ENCODE measurements around the gene SIGLEC9. TPM values are rescaled to one million over a fixed set of nuclear protein-coding genes. Genes with fewer than 3 reads are reported as not detected.

Gene SIGLEC9
- total RNA-seq, 2 experiments from 2014 or later = 0.29 to 0.48 TPM

DNA sequence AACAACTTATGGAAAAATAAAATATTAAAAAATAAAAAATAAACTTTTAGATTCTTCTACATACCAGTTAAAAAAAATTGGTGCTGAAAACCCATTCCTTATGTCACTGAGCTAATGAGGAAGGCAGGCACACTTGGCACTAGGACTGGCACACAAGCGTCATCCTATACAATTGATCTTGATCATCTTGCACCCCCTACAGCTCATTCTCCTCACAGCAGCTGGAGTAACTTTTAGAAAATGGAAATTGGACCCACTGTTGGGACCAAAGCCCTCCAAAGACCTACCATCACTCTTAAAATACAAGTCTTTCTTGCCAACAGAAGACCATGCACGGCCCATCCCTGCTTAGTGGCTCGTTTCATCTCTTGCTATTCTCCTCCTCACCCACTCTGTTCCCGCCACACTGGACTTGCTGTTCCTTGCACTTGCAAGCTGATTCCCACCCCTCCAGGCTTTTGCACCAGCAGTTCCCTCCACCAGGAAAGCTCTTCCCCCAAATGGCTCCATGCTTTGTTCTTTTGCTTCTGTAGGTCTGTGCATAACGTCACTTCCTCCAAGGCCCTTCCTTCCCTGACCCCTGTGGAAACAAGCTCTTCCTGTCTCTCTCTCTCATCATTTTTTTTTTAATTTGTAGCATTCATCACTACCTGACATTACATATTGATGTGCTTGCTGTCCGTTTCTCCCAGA, 28.1 kb upstream of the SIGLEC9 start:
- CTCF ChIA-PET = interaction anchor here (1.8 kb wide), 1 partner anchor 174 kb away, joined by 4 read pairs; no protein-coding TSS in a partner anchor

DNA sequence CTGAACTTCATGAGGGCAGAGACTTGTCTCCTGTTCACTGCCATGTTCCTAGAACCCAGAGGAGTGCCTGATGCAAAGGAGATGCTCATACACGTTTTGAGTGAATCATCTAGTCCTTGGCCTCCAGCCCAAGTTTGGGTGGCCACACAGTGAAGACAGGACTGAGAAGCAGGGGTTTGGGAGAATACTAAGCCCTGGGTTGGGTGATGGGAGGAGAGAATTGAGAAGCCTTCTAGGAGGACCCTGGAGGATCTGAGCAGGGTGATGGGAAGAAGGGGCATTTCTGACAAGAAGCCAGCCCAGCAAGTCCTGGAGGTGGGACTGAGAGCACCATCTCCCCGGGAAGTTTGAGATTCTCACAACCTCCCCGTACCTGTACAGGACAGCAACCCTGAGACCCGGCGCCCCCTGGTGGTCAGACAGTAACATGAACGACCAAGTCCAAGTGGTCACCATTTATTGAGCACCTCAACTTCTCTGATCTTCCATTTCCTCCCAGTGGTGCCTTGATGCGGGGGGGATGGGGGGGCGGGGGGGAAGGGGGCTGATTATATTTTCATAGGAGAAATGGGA, 27.5 kb upstream of the SIGLEC9 start:
- ChIA-PET CTCF (interaction anchor here (1.8 kb wide), 1 partner anchor 175 kb away, joined by 4 read pairs; no protein-coding TSS in a partner anchor), POLR2A (no interaction called here)

More for the DNA sequence above, 28.1 kb upstream of the SIGLEC9 start:
- POLR2A ChIA-PET = no interaction called here

DNA sequence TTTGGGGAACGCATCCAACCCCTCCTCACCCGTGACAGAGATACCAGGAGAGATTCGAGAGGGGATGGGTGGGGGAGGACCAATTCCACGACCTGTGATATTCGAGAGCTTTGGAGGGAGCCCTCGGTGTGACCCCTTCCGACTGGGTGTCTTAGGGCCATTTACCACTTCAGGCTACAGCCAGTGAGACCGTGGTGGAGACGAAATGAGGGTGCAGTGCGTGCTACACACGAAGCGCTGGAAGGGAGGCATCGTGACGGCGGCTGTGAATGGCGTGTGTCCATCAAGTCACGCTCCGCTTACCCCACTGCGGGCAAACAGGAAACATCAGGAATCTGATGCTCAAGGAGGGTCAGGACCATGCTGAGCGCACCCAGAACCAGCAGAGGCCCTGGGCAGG, 26.9 kb upstream of the SIGLEC9 start:
- POLR2A ChIA-PET = no interaction called here
- CTCF ChIA-PET = no interaction called here

DNA sequence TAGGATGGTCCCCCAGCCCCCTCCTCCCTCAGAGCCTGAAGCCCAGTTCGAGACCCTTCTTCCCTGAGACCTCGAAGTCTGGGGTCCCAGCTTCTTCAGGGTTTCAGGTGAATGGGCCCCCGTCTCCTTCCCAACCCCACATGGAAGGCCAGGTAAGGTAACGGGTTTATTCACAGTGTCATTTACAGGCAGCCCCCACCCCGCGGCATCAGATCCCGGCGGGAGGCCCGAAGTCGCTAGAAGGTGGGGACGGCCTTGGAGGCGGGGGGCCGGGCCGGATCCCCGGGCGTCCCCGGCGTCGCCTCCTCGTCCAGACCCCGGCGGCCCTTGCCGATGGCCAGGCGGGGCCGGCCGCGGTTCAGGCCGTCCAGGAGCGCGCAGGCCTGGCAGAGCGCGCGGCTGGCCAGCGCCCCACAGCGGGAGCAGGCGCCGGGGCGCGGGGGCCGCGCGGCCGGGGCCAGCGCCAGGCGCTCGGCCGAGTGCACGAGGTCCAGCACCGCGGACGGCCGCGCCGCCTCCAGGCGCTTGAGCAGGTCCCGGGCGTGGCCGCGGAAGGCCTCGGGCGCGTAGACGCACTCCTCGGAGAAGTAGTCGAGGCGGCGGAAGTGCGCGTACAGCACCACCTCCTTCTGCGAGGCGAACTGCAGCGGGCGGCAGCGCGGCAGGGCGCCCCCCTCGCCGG, 26.2 kb upstream of the SIGLEC9 start:
- POLR2A ChIA-PET = no interaction called here
- CTCF ChIA-PET = no interaction called here

DNA sequence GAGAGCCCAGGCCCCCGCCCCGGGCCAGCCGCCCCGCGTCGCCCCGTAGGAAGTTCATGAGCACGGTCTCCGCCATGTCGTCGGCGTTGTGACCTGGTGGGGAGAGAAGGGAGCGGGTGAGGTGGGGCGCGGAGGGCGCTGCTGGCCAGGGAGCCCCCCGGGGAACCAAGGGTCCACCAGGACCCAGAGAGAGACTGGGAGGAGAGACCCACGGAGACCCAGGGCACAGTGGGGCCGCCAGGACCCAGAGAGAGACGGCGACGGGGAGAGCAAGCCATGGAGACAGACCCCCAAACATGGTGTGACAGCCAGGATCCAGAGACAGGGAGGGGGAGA, 25.7 kb upstream of the SIGLEC9 start:
- CTCF ChIA-PET = interaction anchor here (1.1 kb wide), 1 partner anchor 15 kb away, joined by 3 read pairs; no protein-coding TSS in a partner anchor
- POLR2A ChIA-PET = no interaction called here

DNA sequence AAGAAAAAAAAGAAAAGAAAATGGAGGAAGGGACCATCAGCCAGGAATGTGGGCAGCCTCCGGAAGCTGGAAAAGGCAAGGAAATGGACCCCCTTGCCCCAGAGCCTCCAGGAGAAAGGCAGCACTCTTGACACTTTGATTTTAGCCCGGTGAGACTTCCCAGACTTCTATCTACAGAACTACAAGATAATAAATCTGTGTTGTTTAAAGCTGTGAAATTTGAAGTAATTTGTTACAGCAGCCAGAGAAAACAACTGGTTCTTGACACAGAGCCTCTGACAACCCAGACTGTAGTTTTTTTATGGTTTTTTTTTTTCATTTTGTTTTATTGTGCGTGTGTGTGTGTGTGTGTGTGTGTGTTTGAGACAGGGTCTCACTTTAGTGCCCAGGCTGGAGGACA, 24.1 kb upstream of the SIGLEC9 start:
- CTCF ChIA-PET = no interaction called here
- POLR2A ChIA-PET = no interaction called here

DNA sequence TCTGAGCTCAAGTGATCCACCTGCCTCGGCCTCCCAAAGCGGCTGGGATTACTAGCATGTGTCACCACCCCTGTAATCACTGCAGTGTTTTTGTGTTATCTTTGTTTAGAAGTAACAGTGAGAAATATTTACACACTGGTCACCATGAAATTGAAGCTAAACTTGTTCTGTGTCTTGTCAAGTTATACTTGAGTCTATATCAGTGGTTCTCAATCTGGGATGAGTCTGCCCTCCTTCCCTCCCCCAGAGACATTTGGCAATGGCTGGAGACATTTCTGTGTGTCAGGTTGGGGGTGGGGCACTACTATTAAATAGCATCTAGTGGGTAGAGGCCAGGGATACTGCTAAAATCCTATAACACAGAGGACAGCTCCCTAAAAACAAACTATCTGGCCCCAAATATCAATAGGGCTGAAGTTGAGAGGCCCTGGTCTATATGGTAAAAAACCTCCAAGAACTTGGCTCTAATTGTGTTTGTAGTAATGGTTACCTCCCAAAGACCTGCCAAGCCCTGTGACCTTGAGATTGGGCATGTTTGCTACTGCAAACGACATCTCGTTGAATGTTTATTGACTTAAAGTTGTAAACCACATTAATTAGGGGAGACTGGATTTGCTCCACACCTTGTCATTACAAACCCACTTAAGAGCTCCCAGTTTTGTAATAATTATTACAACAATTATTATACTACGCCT, 23.4 kb upstream of the SIGLEC9 start:
- ChIA-PET CTCF (interaction anchor here (0.7 kb wide), 1 partner anchor 179 kb away, joined by 3 read pairs; no protein-coding TSS in a partner anchor), POLR2A (no interaction called here)

DNA sequence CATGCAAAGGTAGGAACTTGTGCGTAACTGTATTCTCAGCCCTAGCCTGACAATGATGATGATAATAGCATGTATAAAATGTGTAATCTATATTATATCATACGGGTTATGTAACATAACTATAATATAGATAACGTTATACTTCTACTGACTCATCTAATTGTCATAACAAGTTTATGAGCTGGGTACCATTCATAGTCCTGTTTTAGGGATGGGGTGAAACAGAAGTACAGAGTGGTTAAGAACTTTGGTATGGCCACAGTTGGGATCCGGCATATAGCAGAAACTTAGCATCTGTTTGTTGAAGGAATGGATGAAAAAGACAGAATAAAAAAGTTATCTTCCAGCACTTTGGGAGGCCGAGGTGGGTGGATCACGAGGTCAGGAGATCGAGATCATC, 21.7 kb upstream of the SIGLEC9 start:
- ChIA-PET POLR2A (no interaction called here), CTCF (no interaction called here)

DNA sequence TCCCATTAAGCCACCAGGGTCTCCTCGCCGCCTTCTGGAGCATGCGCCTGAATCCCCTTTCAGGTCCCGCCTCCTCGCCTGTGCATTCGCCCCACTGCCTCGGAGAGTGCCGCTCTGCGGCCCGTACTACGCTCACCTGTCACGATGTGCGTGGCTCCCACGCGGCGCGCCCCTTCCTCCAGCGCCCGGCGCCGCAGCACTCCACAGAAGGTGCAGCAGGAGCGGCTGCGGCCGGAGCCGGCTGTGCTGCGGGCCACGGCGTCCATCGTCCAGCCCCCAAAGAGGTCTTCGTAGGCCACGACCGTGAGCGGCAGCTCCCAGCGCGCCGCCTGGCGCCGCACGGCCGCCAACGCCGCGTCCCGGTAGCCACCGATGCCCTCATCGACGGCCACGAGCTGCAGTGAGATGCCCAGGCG, 20.8 kb upstream of the SIGLEC9 start:
- ChIA-PET CTCF (interaction anchor here (0.7 kb wide), 1 partner anchor 64 kb away, joined by 4 read pairs; no protein-coding TSS in a partner anchor), POLR2A (no interaction called here)

DNA sequence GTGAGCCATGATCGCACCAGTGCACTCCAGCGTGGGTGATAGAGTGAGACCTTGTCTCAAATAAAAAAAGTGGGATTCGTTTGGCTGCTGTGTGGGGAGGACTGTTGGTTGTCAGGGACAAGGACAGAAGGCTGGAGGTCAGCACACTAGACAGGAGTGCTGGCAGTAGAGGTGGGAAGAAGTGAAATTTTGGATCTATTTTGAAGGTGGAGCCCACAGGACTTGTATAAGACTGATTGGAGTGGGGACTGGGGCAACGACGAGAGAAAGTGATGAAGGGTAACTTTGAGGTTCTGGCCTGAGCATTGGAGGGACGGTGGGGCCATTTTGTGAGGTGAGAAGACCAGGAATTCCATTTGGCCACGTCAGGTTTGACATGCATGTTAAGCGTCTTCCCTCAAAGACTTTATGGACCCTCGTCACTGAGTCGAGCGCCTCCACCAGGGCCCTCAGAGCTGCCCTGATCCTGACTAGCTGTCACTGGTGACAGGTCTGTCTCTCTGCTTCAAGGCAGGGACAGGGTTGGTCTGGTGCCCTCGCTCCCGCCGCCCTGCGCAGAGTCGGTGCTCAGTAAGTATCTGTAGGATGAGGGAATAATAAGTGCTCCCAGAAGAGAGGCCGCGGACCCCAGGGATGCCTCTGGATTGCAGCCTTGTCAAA, 17.2 kb upstream of the SIGLEC9 start:
- ChIA-PET CTCF (no interaction called here), POLR2A (no interaction called here)

DNA sequence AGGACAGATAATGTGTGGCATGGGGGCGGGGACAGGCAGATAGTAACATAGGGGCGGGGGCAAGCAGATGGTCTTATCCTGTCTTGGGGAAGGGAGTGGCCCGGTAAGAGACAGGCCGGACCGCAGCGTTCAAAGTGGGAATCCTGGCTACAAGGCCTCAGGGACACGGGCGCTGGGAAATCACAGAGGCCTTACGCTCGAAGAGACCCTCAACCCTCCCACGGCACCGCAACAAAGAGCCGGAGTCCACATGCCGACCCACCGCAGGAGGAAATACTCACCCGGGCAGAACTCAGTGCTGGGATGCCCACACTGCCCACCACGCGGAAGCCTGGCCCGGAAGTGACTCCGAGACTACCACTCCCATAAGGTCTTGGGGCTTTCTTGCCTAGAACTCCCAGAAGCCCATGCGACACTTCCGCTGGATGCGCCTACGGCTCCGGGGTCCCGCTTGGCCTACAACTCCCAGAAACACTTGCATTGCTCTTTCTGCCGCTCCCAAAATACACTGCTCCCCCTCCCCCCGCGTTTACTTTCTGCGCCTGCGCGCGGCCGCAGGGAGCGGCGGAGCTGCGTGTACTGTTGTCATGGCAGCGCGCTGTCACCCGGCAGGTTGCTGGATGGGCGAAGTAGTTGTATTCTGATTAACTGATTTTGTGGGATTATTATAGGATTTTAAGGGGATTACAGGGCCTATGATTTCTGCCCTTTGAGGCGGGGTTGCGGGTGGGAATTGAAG, 16.5 kb upstream of the SIGLEC9 start, which contains the start of gene CTU1:
CTU1 (minus strand) TSS at position 344 of the 739 bp plus-strand sequence. CDS start 3,840 bp downstream, outside the sequence.
- POLR2A ChIA-PET = no interaction called here
- CTCF ChIA-PET = no interaction called here

DNA sequence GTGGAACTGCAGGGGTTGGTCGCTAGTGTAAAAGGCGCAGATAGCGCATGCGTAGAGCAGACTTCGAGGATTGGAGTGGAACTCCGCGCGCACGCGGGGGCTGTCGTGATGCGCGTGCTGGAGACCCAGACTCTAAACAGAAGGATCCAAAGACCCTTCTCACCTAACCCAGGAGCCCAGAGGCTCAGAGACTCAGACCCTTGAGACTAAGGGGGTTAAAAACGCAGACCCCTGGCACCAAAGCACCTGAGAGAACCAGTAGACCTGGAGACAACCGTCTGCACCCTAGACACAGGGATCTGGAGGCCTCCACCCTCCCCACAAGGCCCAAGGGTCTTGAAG, 15.9 kb upstream of the SIGLEC9 start:
- CTCF ChIA-PET = no interaction called here
- POLR2A ChIA-PET = no interaction called here

DNA sequence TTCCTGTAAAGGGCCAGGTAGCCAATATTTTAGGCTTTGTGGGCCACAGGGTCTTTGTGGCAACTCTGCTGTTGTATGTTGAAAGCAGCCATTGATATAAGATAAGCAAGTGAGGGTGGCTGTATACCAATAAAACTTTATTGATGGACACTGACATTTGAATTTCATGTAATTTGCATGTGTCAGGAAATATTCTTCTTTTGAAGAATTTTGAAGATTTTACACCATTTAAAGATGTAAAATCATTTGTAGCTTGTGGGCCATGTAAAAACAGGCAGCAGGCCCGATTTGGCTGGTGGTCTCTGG, 14.1 kb upstream of the SIGLEC9 start:
- CTCF ChIA-PET = interaction anchor here (1.1 kb wide), 1 partner anchor 9 kb away, joined by 8 read pairs; no protein-coding TSS in a partner anchor

DNA sequence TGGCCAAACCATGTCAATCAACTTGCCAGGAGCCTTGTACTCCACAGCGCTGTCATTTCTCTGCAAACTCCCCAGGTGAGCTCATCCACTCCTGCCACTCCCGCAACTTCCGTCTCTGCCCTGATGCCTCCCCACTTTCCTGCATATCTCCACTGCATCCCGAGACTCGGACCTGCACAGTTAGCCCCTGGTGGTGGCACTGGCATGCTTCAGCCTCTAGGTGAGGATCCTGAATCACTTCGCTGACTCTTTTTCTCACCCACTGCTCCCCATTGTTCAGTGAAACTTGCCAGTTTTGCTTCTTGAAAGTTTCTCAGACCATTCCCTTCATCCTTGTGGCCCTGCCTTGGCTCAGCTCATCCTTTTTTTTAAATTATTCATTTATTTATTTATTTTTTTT, 13.1 kb upstream of the SIGLEC9 start:
- ChIA-PET POLR2A (no interaction called here), CTCF (no interaction called here)

More for the DNA sequence above, 14.1 kb upstream of the SIGLEC9 start:
- POLR2A ChIA-PET = no interaction called here

DNA sequence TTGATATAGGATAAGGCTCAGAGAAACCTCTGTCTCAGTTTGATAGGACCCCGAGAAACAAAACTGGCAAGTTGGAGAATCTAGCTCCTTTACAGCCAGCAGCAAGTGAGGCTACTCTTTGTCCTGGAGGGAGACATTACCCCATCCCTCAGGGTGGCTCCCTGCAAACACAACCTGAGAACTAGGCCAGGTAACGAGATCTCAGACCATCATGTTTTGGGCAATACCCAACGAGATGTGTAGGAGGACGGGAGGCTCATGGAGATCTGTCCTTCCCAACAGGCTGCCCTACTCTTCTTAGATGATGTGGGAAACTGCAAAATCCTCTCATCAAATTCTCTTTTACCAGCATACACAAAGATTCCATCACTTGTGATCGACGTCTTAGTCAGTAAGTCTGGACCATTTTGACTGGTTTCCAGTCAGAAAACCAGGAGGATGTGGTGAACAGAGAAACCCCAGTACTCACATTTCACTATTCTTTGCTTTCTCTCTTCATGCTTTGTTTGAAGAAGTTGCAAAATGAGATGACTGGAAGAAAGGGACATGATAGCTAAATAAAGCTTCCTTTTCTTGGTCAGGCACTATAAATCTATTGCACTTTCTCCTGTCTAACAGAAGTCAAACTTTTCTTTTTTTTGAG, 10.5 kb upstream of the SIGLEC9 start:
- POLR2A ChIA-PET = no interaction called here
- CTCF ChIA-PET = interaction anchor here (1.1 kb wide), 1 partner anchor 14 kb away, joined by 3 read pairs; no protein-coding TSS in a partner anchor

DNA sequence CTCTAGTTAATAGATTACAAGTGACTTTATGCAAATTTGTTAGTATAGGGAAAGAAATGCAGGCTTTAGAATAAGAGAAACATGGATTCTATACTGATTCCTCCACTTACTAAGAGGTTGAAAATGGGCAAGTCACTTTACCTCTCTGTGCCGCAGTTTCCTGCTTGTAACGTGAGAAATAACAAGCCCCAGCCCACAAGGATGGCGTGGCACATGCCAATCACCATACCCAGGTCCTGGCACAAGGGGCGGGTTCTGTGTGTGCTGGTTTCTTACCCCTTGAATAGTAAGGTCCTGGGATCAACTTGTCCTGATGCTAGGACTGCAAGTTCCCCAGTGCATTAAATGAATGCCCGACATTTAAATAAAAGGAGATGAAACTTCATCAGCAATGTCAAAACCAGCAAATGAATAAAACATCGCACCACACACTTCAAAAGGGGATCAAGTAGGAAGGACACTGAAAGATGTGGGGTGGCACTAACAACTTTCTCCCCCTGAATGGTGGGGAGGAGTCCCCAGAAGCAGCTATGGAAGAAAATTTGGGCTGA, 7.9 kb upstream of the SIGLEC9 start:
- CTCF ChIA-PET = no interaction called here
- POLR2A ChIA-PET = no interaction called here

DNA sequence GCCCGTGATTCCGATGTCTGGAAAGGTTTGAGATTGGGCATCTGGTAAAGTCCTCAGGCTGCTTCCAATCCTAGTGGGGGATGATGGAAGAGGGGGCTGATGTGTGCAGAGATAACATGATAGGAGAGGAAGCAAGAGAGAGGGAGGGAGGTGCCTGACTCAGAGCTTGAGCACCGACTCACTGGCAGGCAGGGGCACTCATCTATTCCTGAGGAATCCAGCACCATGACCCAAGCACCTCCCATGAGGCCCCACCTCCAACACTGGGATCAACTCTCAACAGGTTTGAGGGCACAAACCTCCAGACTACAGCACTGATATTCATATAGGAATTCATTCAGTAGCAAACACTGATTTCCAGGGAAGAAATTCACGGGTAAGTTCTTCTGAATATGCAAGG, 5.6 kb upstream of the SIGLEC9 start:
- POLR2A ChIA-PET = no interaction called here
- CTCF ChIA-PET = interaction anchor here (2.0 kb wide), 1 partner anchor 9 kb away, joined by 8 read pairs; no protein-coding TSS in a partner anchor

DNA sequence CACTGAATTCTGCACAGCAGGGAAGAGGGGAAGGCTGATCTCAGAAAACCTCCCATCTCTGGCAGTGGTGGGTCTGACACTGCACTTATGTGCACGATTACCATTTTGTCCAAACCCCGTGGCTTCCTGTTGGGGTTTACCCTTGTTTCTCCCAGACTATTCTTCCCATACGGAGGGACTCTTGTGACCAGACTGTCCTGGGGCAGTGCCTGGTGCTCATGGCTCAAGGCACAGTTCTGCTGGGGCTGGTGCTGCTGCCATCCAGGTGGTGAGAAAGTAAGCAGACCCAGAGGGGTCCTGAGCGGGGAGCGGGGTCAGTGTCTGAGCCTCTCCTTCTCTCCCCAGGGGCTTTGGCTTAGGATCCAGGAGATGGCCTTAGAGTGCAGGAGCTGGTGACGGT, 5.1 kb upstream of the SIGLEC9 start:
- ChIA-PET POLR2A (no interaction called here), CTCF (interaction anchor here (2.0 kb wide), 1 partner anchor 9 kb away, joined by 8 read pairs; no protein-coding TSS in a partner anchor)

DNA sequence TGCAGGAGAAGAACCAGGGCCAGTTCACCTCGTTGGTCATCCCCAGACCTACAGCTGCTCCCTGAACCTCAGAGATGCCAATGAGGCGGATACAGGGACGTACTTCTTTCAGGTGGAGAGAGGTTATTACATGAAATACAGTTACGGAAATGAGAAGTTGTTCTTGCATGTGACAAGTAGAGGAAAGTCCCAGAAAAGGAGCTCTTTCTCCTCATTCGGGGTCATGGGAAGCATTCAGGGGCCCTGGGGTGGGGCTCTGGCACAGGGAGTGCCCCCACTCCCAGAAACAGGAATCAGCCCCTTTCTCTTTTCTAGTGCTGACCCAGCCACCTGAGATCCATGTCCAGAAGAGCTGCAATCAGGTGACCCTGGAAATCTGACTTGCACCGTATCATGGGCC, 4.5 kb upstream of the SIGLEC9 start:
- CTCF ChIA-PET = interaction anchor here (0.7 to 2.0 kb wide), 2 partner anchors 10 to 108 kb away, joined by 5 to 8 read pairs; no protein-coding TSS in a partner anchor

More for the DNA sequence above, 4.5 kb upstream of the SIGLEC9 start:
- POLR2A ChIA-PET = no interaction called here

All from activated CD8-positive, alpha-beta memory T cell treated with anti-CD3 and anti-CD28 coated beads for 36 hours (primary cell).